K562 (cell line): ENCODE measurements around the gene UAP1. TPM values are rescaled to one million over a fixed set of nuclear protein-coding genes. Genes with fewer than 3 reads are reported as not detected.

Experiments
- ATAC-seq: fragments of 200-7000 bp; cut with Tn5 transposase; 3 replicates; pipeline ENCODE4 v1.9.1; 2020; ENCODE audit warnings: moderate library complexity
- BruUV-seq: library from RNA; stranded (reverse); fragments of 400-500 nt; replicated peaks from 2 replicates; lab custom pipeline; 2021; lab: Mats Ljungman, UMichigan
- CTCF ChIA-PET: fragments of 300-600 bp; formaldehyde crosslinking; extraction: SDS; loops from one replicate; lab custom pipeline; 2021; ENCODE audit warnings: low intra/inter-chr PET ratio; lab: Yijun Ruan, JAX
- POLR2A ChIA-PET: fragments of 300-600, 350-650 bp; sonication (Branson Sonifier 250); formaldehyde crosslinking; extraction: SDS; loops from one replicate; lab custom pipeline; 2021; ENCODE audit warnings: antibody characterized with exemption, inconsistent platforms; lab: Yijun Ruan, JAX
- DNase-seq, 4 experiments: peaks; one replicate each; pipeline versions ENCODE4 v3.0.0 to v3.0.0-alpha.2; 2011 to 2018; ENCODE audit warnings: low spot score in 3 of 4, mixed read lengths in 3 of 4; ENCODE audit errors: extremely low read depth in 1 of 4
- FAIRE-seq: peaks from 2 replicates; lab custom pipeline; 2011; peaks lifted over from hg19 to GRCh38; lab: Jason Lieb, UNC
- H2AFZ ChIP-seq: 2 replicates; pipeline ENCODE4 v1.6.0; 2011; ENCODE audit warnings: low read depth, low read length, control low read depth, inconsistent platforms
- H3K27ac ChIP-seq: fragments of 200-600 bp; 3 replicates; pipeline ENCODE4 v1.8.0; 2011; ENCODE audit warnings: low read depth, mild to moderate bottlenecking, control low read depth, inconsistent platforms, low read length, moderate library complexity, mixed read lengths; ENCODE audit errors: extremely low read depth
- H3K27me3 ChIP-seq, 2 experiments: fragments of 300-600 bp in 1 of 2; 2 replicates in 1 of 2; 3 replicates in 1 of 2; pipeline versions ENCODE4 v1.6.0 to v1.8.0; 2011; ENCODE audit warnings: inconsistent platforms in 2 of 2, low read length in 2 of 2, mild to moderate bottlenecking in 1 of 2, mixed read lengths in 1 of 2, moderate library complexity in 1 of 2; ENCODE audit not compliant: control insufficient read depth in 2 of 2, insufficient read depth in 2 of 2
- H3K36me3 ChIP-seq: fragments of 300-600 bp; 3 replicates; pipeline ENCODE4 v1.8.0; 2011; ENCODE audit warnings: mild to moderate bottlenecking, low read length, inconsistent platforms; ENCODE audit not compliant: control insufficient read depth, insufficient read depth
- H3K4me1 ChIP-seq, 2 experiments: fragments of 200-600 bp in 1 of 2; replicated peaks in 1 of 2; 2 replicates in 1 of 2; 3 replicates in 1 of 2; pipeline versions ENCODE4 v1.5.1 to v1.8.0; 2011; ENCODE audit warnings: inconsistent platforms in 2 of 2, low read length in 2 of 2, mild to moderate bottlenecking in 1 of 2, mixed read lengths in 1 of 2, moderate library complexity in 1 of 2; ENCODE audit not compliant: control insufficient read depth in 2 of 2, insufficient read depth in 2 of 2
- H3K4me2 ChIP-seq: 2 replicates; pipeline ENCODE4 v1.6.1; 2011; ENCODE audit warnings: low read length, control low read depth, inconsistent platforms, mixed read lengths; ENCODE audit not compliant: insufficient read depth
- H3K4me3 ChIP-seq: fragments of 200-600 bp; sonication (generic), shearing (Covaris generic); 2 replicates; pipeline ENCODE4 v1.5.1; 2016; ENCODE audit warnings: control low read depth, inconsistent platforms
- H3K79me2 ChIP-seq: fragments of 200-600 bp; 3 replicates; pipeline ENCODE4 v1.8.0; 2011; ENCODE audit warnings: low read length, inconsistent platforms; ENCODE audit not compliant: control insufficient read depth, insufficient read depth
- H3K9ac ChIP-seq, 2 experiments: 2 replicates each; pipeline versions ENCODE4 v1.6.0 to v1.6.1; 2011; ENCODE audit warnings: low read depth in 2 of 2, low read length in 2 of 2, control low read depth in 1 of 2, inconsistent platforms in 1 of 2, mild to moderate bottlenecking in 1 of 2, mixed read lengths in 1 of 2; ENCODE audit not compliant: insufficient read depth in 1 of 2
- H3K9me1 ChIP-seq: one replicate; pipeline ENCODE4 v1.6.0; 2011; ENCODE audit warnings: inconsistent platforms, mild to moderate bottlenecking, low read length, moderate library complexity; ENCODE audit not compliant: control insufficient read depth, insufficient read depth
- H3K9me3 ChIP-seq: replicated peaks from 2 replicates; pipeline ENCODE4 v1.5.1; 2011; ENCODE audit warnings: low read depth, low read length, inconsistent platforms; ENCODE audit not compliant: control insufficient read depth, insufficient read depth
- H4K20me1 ChIP-seq: replicated peaks from 2 replicates; pipeline ENCODE4 v1.6.1; 2011; ENCODE audit warnings: low read length, inconsistent platforms, mixed read lengths; ENCODE audit not compliant: control insufficient read depth, insufficient read depth
- CHD1 ChIP-seq: fragments of 200-600 bp; sonication (generic); IDR thresholded peaks from one replicate; pipeline ENCODE4 v1.6.1; 2012; ENCODE audit warnings: mild to moderate bottlenecking, moderate library complexity, low read length, inconsistent platforms
- FOXJ2 ChIP-seq: fragments of 200-800 bp; sonication (Bioruptor generic); IDR thresholded peaks from 2 replicates; pipeline ENCODE4 v1.6.1; 2016; ENCODE audit warnings: missing genetic modification characterization, missing compliant biosample characterization
- HCFC1 ChIP-seq: IDR thresholded peaks from 2 replicates; pipeline ENCODE4 v1.6.1; 2012; ENCODE audit warnings: low read depth, low read length, improper control_type of control experiment
- RBFOX2 ChIP-seq: fragments of 200-400 bp; formaldehyde crosslinking; IDR thresholded peaks from 2 replicates; pipeline ENCODE4 v1.6.1; 2017; ENCODE audit warnings: low read depth, mild to moderate bottlenecking, low read length, moderate library complexity
- RFX1 ChIP-seq: fragments of 450-650 bp; IDR thresholded peaks from 2 replicates; pipeline ENCODE4 v1.6.1; 2016; ENCODE audit warnings: mild to moderate bottlenecking, moderate library complexity
- TAF9B ChIP-seq: fragments of 450-650 bp; IDR thresholded peaks from 2 replicates; pipeline ENCODE4 v1.6.1; 2018; ENCODE audit warnings: mild to moderate bottlenecking; ENCODE audit not compliant: partially characterized antibody
- TARDBP ChIP-seq: fragments of 450-650 bp; IDR thresholded peaks from 2 replicates; pipeline ENCODE4 v1.6.1; 2016
- ZFPM2 ChIP-seq: fragments of 250-450 bp; sonication (Bioruptor Pico); IDR thresholded peaks from 2 replicates; pipeline ENCODE4 v1.5.1; 2022; ENCODE audit warnings: mild to moderate bottlenecking
- ZNF717 ChIP-seq: fragments of 250-450 bp; sonication (Bioruptor Pico); IDR thresholded peaks from 2 replicates; pipeline ENCODE4 v1.5.0; 2021
- WGBS: fragments of 100-300 bp; shearing (Covaris generic); methylation state at CpG from one replicate; pipeline ENCODE4 v1.1.6; 2016; ENCODE audit warnings: low coverage, mixed read lengths; ENCODE audit not compliant: insufficient coverage; ENCODE audit errors: missing lambda C conversion rate; 5-methylcytosine and 5-hydroxymethylcytosine counted together
- in situ Hi-C: fragments of 300-500 bp; cut with MboI; formaldehyde crosslinking; loops from 4 replicates; pipeline ENCODE4 v1.15.0; 2018; ENCODE audit warnings: inconsistent platforms, mixed read lengths
- intact Hi-C: fragments of 100-400 bp; cut with micrococcal nuclease; formaldehyde crosslinking; loops from 2 replicates; pipeline ENCODE4 v1.14.2; 2022
- polyA plus RNA-seq, 8 experiments: library from polyadenylated mRNA; depleted of rRNA in 4 of 8; stranded (reverse) in 5 of 8; unstranded in 3 of 8; fragments of >200 nt; fragmentation: Nextera tagmentation in 2 of 8; fragmentation: Illumina TruSeq in 1 of 8; extraction: Ambion mirVana in 2 of 8; extraction: Trizol in 1 of 8; gene quantifications; 2 replicates each; pipeline versions ENCODE4 v1.2.1 to v1.2.3, GENCODE V29; 2011 to 2014; ENCODE audit warnings: inconsistent platforms in 1 of 8, missing spikeins in 1 of 8
- total RNA-seq, 7 experiments: library from RNA; depleted of rRNA in 6 of 7; stranded (reverse); fragments of >200 nt in 6 of 7; fragmentation: Illumina TruSeq in 2 of 7; extraction: Trizol in 2 of 7; gene quantifications; 2 replicates each; pipeline versions ENCODE4 v1.2.1 to v1.2.3, GENCODE V29; 2011 to 2021; ENCODE audit warnings: low replicate concordance in 1 of 7
- TF ChIP-seq, protein P1 (sequence below): fragments of 450-650 bp; formaldehyde crosslinking; IDR thresholded peaks from 2 replicates; pipeline ENCODE4 v1.4.0; 2020; ENCODE audit warnings: mild to moderate bottlenecking, moderate library complexity
- TF ChIP-seq, protein P2 (sequence below), 2 experiments: fragments of 450-650 bp; formaldehyde crosslinking in 1 of 2; IDR thresholded peaks; 2 replicates each; pipeline versions ENCODE4 v1.4.0 to v1.6.1; 2014 to 2020; ENCODE audit warnings: mild to moderate bottlenecking in 2 of 2, borderline replicate concordance in 1 of 2, low read depth in 1 of 2

UAP1 gene
- total and polyA plus RNA-seq, 9 of the 15 experiments (the other 6 are each of a cell fraction or from before 2014, with no cell fraction given), result 182 to 317 (median 213) TPM

DNA sequence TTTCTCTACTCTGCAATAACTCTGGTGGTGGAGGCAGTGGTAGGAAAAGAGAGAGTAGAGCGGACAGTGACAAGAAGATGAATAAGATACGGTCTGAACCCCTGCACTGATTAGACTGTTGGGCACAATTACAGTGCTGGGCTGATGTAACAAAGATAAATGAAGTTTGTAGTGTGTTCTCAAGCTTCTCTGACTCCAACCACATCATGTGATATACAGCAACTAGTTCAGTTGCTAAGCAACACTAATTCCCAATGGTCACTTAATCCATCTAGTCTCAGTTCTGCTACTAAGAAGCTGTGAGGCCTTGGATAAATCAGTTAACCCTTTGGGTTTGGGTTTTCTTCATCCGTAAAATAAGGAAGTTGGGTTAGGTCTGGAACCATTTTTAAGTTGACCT is 88.1 kb downstream of the UAP1 start:
- no peak for TF ChIP-seq TARDBP
- TF ChIP-seq ZNF717 (CRISPR knock-in tag), result no peak
- peak; percentile 74 for TF ChIP-seq RFX1
- no peak for TF ChIP-seq ZFPM2 (CRISPR knock-in tag)
- TF ChIP-seq, protein P1, sequence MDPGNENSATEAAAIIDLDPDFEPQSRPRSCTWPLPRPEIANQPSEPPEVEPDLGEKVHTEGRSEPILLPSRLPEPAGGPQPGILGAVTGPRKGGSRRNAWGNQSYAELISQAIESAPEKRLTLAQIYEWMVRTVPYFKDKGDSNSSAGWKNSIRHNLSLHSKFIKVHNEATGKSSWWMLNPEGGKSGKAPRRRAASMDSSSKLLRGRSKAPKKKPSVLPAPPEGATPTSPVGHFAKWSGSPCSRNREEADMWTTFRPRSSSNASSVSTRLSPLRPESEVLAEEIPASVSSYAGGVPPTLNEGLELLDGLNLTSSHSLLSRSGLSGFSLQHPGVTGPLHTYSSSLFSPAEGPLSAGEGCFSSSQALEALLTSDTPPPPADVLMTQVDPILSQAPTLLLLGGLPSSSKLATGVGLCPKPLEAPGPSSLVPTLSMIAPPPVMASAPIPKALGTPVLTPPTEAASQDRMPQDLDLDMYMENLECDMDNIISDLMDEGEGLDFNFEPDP (CRISPR knock-in tag), result no peak
- no peak for TF ChIP-seq CHD1
- no peak for TF ChIP-seq HCFC1
- no peak for TF ChIP-seq TAF9B
- TF ChIP-seq, protein P2, sequence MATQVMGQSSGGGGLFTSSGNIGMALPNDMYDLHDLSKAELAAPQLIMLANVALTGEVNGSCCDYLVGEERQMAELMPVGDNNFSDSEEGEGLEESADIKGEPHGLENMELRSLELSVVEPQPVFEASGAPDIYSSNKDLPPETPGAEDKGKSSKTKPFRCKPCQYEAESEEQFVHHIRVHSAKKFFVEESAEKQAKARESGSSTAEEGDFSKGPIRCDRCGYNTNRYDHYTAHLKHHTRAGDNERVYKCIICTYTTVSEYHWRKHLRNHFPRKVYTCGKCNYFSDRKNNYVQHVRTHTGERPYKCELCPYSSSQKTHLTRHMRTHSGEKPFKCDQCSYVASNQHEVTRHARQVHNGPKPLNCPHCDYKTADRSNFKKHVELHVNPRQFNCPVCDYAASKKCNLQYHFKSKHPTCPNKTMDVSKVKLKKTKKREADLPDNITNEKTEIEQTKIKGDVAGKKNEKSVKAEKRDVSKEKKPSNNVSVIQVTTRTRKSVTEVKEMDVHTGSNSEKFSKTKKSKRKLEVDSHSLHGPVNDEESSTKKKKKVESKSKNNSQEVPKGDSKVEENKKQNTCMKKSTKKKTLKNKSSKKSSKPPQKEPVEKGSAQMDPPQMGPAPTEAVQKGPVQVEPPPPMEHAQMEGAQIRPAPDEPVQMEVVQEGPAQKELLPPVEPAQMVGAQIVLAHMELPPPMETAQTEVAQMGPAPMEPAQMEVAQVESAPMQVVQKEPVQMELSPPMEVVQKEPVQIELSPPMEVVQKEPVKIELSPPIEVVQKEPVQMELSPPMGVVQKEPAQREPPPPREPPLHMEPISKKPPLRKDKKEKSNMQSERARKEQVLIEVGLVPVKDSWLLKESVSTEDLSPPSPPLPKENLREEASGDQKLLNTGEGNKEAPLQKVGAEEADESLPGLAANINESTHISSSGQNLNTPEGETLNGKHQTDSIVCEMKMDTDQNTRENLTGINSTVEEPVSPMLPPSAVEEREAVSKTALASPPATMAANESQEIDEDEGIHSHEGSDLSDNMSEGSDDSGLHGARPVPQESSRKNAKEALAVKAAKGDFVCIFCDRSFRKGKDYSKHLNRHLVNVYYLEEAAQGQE (IDR thresholded peaks at IDR 0.05; ENCODE audit: borderline replicate concordance), result no peak
- TF ChIP-seq, protein P2 (CRISPR knock-in tag; IDR thresholded peaks at IDR 0.05; ENCODE audit: low read depth), result no peak
- TF ChIP-seq RBFOX2, result no peak
- TF ChIP-seq FOXJ2, result peak; percentile 67; the same call in 1 of the 2 replicates
- Histone ChIP-seq H3K79me2 (no peaks in the 10 kb centered on the region), H3K9me1 (no peaks in the 10 kb centered on the region), H3K9me3 (no peaks in the 10 kb centered on the region), H2AFZ (no peak overlapping the region), H3K27me3 (peaks cover 0 to 3% of the 10 kb centered on the region in 2 experiments; a peak in 3 of 5 replicates), H3K27ac (no peak overlapping the region), H3K36me3 (no peaks in the 10 kb centered on the region), H4K20me1 (no peaks in the 10 kb centered on the region), H3K9ac (no peak overlapping the region), H3K4me2 (no peak overlapping the region), H3K4me1 (peaks cover 0 to 4% of the 10 kb centered on the region in 2 experiments; a peak in 2 of 5 replicates), H3K4me3 (no peak overlapping the region)
- ChIA-PET CTCF (no interaction called here), POLR2A (interaction anchor here (1.0 kb wide), 2 partner anchors 36 to 55 kb away, joined by 3 to 5 read pairs; no protein-coding TSS in a partner anchor)
- intact Hi-C loops, result no loop called here
- WGBS, result 17% methylated on average over 3 of the region's 3 CpGs
- no TSS peak for BruUV-seq
- in situ Hi-C loops, result no loop called here
- DNase-seq, result no peak
- no peak for ATAC-seq
- FAIRE-seq, result no peak
